Vagina (tissue), 2 donors: ENCODE results near the gene CASTOR2. TPM values are rescaled to one million over a fixed set of nuclear protein-coding genes. Genes with fewer than 3 reads are reported as not detected.

Experiments
- DNase-seq, 2 donors: peaks; one replicate each; pipeline ENCODE4 v3.0.0-alpha.2; 2017; ENCODE audit errors: extremely low spot score in 2 of 2
- H3K27ac ChIP-seq: fragments of 200-600 bp; sonication (generic); one replicate; pipeline ENCODE4 v1.5.1; 2019
- H3K27me3 ChIP-seq: fragments of 200-600 bp; sonication (generic); one replicate; pipeline ENCODE4 v1.5.1; 2019
- H3K36me3 ChIP-seq, 2 donors: fragments of 200-600 bp; sonication (generic); one replicate each; pipeline ENCODE4 v1.5.1; 2017 to 2019
- H3K4me1 ChIP-seq: fragments of 200-600 bp; sonication (generic); one replicate; pipeline ENCODE4 v1.5.1; 2019
- H3K4me3 ChIP-seq, 2 donors: fragments of 200-600 bp; sonication (generic); 1 replicate in 1 of 2; 2 replicates in 1 of 2; pipeline ENCODE4 v1.5.1; 2016 to 2019
- H3K9me3 ChIP-seq: fragments of 200-600 bp; sonication (generic); one replicate; pipeline ENCODE4 v1.5.1; 2019
- CTCF ChIP-seq, 3 experiments: fragments of 450-650 bp in 2 of 3; fragments of 200-600 bp in 1 of 3; sonication (generic) in 1 of 3; IDR thresholded peaks; one replicate each; pipeline ENCODE4 v1.5.1; 2017 to 2019; ENCODE audit warnings: antibody characterized with exemption in 3 of 3, mild to moderate bottlenecking in 2 of 3, moderate library complexity in 2 of 3
- POLR2A ChIP-seq, 2 donors: fragments of 450-650 bp; IDR thresholded peaks; one replicate each; pipeline ENCODE4 v1.6.1; 2017; ENCODE audit warnings: antibody characterized with exemption in 2 of 2, mild to moderate bottlenecking in 2 of 2, moderate library complexity in 2 of 2
- POLR2AphosphoS5 ChIP-seq, 2 donors: sonication (generic); formaldehyde crosslinking; IDR thresholded peaks; one replicate each; pipeline ENCODE4 v1.9.0; 2017; ENCODE audit warnings: antibody characterized with exemption in 2 of 2, mild to moderate bottlenecking in 2 of 2, low read depth in 1 of 2; ENCODE audit not compliant: insufficient read depth in 1 of 2
- intact Hi-C: fragments of 100-400 bp; cut with DNase I; formaldehyde crosslinking; loops from one replicate; pipeline ENCODE4 v1.15.1; 2023
- total RNA-seq: library from RNA; depleted of rRNA; stranded (reverse); fragments of >200 nt; gene quantifications from one replicate; pipeline ENCODE4 v1.2.3, GENCODE V29; 2016

The CASTOR2 gene
- total RNA-seq, 1 donor from 2014 or later = 40.0 TPM

DNA sequence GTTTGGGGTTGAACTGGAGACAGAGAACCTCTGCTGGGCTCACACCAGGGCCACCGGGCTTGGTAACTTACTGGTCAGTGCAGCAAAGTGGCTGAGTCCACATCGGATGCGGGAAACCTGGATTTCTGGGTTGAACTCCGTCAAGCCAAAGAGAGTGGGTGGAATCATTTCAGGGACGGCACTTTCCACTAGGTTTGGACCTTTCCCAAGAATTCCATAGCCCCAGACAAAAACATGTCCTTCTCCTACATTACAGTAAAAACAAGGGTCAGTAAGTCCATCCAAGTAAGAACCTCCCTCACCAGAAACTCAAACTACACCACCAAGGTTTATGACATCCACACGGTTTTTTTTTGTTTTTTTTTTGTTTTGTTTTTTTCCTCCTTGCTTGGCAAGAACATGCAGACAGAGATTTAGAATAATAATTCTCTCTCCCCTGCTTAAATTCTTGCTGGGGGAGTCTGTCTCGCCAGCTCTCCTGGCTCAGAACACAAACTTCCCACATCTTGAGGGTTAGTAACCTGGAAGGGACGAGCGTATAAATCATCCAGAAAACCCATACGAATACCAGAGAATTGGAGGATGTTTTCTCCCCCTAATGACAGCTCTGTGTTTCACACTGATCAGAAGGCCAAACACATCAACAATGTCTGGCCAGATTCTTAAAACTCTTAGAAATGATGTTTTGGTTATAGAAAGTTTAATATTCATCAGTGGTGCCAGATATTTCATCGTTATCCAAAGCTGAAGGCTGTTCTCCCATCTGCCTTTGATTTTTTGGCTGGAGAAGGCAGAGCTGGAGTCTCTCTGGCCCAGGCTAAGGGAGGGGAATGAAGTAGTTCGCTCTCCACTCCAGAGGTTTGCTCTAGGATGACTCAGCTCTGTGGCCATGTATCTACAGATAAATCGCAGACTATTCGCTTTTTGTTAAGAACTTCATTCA lies 91.6 kb downstream of the CASTOR2 start:
- DNase-seq = no peak
- H3K4me1 ChIP-seq = peaks cover 27% of the 10 kb centered on the region

GRCh38 chr7:75058406-75058805 lies 93.9 kb downstream of the CASTOR2 start:
- H3K27ac ChIP-seq = no peak overlapping the region
- peaks cover 27% of the 10 kb centered on the region for H3K4me1 ChIP-seq
- H3K4me3 ChIP-seq = no peak overlapping the region
- intact Hi-C loops = no loop called here
- H3K36me3 ChIP-seq = peaks cover 0 to 84% of the 10 kb centered on the region in 2 donors
- TF ChIP-seq POLR2A (IDR thresholded peaks at IDR 0.05) = no peak
- no peak for TF ChIP-seq CTCF (IDR thresholded peaks at IDR 0.05)
- TF ChIP-seq POLR2AphosphoS5 (IDR thresholded peaks at IDR 0.05; ENCODE audit: insufficient read depth in 1 of 2, low read depth in 1 of 2) = no peak
- H3K27me3 ChIP-seq = no peaks in the 10 kb centered on the region
- no peaks in the 10 kb centered on the region for H3K9me3 ChIP-seq
- DNase-seq = no peak

More for the DNA sequence above, 91.6 kb downstream of the CASTOR2 start:
- H3K4me3 ChIP-seq = no peak overlapping the region
- TF ChIP-seq POLR2AphosphoS5 (IDR thresholded peaks at IDR 0.05; ENCODE audit: insufficient read depth in 1 of 2, low read depth in 1 of 2) = no peak
- no peak for TF ChIP-seq CTCF (IDR thresholded peaks at IDR 0.05)
- TF ChIP-seq POLR2A (IDR thresholded peaks at IDR 0.05) = no peak
- peaks cover 0 to 71% of the 10 kb centered on the region in 2 donors for H3K36me3 ChIP-seq
- H3K9me3 ChIP-seq = no peaks in the 10 kb centered on the region
- intact Hi-C loops = no loop called here
- peak overlapping the region; percentile 52 for H3K27ac ChIP-seq
- H3K27me3 ChIP-seq = no peaks in the 10 kb centered on the region

GRCh38 chr7:75064291-75064690 lies 99.8 kb downstream of the CASTOR2 start:
- H3K27me3 ChIP-seq = no peaks in the 10 kb centered on the region
- intact Hi-C loops = no loop called here
- TF ChIP-seq POLR2A (IDR thresholded peaks at IDR 0.05) (no peak), POLR2AphosphoS5 (IDR thresholded peaks at IDR 0.05; ENCODE audit: insufficient read depth in 1 of 2, low read depth in 1 of 2) (no peak), CTCF (IDR thresholded peaks at IDR 0.05) (no peak)

DNA sequence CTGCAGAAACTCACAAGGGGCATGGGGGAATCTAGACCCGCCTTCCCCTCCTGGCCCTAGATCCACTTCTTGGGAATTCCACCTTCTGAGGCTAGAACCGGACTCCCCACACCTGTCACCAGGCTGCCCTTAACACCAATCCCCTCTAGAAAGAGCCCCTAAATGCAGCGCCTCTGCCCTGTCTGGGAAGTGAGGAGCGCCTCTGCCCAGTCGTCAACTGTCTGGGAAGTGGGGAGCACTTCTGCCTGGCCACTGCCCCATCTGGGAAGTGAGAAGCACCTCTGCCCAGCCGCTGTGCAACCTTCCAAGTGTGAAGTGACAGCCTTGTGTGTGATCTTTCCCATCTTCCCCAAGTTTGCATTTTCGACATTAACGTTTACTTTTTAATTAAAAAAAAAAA lies 100.3 kb downstream of the CASTOR2 start:
- intact Hi-C loops = no loop called here
- Histone ChIP-seq H3K4me1 (no peaks in the 10 kb centered on the region), H3K27ac (no peak overlapping the region), H3K9me3 (no peaks in the 10 kb centered on the region), H3K36me3 (peaks cover 0 to 97% of the 10 kb centered on the region in 2 donors), H3K27me3 (no peaks in the 10 kb centered on the region), H3K4me3 (no peak overlapping the region)
- no peak for DNase-seq
- no peak for TF ChIP-seq POLR2AphosphoS5 (IDR thresholded peaks at IDR 0.05; ENCODE audit: insufficient read depth in 1 of 2, low read depth in 1 of 2)
- TF ChIP-seq POLR2A (IDR thresholded peaks at IDR 0.05) = no peak
- no peak for TF ChIP-seq CTCF (IDR thresholded peaks at IDR 0.05)

More at GRCh38 chr7:75064291-75064690, 99.8 kb downstream of the CASTOR2 start:
- DNase-seq = no peak
- Histone ChIP-seq H3K4me3 (no peak overlapping the region), H3K9me3 (no peaks in the 10 kb centered on the region), H3K36me3 (peaks cover 0 to 97% of the 10 kb centered on the region in 2 donors), H3K4me1 (no peaks in the 10 kb centered on the region), H3K27ac (no peak overlapping the region)

DNA sequence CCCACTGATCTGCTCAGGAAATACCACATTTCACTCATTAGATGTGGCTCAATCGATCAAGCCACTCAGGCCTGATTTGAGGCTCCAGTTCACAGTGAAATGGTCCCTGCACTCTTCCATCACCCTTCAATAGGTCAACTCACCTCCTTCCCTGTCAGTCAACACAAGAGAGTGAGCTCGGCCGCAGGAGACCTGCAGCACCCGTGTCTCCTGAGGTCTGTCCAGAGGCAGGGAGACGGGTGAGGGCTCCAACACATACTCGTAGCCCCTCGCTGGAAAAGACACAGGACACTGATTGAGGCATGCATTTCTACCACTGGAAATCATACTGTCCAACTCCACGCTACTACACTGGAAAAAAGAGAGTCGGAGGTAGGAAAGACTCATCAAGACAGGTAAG lies 102.0 kb downstream of the CASTOR2 start:
- TF ChIP-seq POLR2A (IDR thresholded peaks at IDR 0.05) (no peak), POLR2AphosphoS5 (IDR thresholded peaks at IDR 0.05; ENCODE audit: insufficient read depth in 1 of 2, low read depth in 1 of 2) (no peak), CTCF (IDR thresholded peaks at IDR 0.05) (no peak)
- Histone ChIP-seq H3K27ac (no peak overlapping the region), H3K4me3 (no peak overlapping the region), H3K27me3 (no peaks in the 10 kb centered on the region), H3K9me3 (no peaks in the 10 kb centered on the region), H3K36me3 (peaks cover 0 to 87% of the 10 kb centered on the region in 2 donors), H3K4me1 (no peaks in the 10 kb centered on the region)
- intact Hi-C loops = no loop called here
- DNase-seq = no peak
